ENCODE data around the gene PRIM1.
"Not testable (repeated sequence)": the region's sequence is repeated elsewhere in the genome, so short reads cannot be mapped to it uniquely, and the experiment has no call there.

The PRIM1 gene

DNA sequence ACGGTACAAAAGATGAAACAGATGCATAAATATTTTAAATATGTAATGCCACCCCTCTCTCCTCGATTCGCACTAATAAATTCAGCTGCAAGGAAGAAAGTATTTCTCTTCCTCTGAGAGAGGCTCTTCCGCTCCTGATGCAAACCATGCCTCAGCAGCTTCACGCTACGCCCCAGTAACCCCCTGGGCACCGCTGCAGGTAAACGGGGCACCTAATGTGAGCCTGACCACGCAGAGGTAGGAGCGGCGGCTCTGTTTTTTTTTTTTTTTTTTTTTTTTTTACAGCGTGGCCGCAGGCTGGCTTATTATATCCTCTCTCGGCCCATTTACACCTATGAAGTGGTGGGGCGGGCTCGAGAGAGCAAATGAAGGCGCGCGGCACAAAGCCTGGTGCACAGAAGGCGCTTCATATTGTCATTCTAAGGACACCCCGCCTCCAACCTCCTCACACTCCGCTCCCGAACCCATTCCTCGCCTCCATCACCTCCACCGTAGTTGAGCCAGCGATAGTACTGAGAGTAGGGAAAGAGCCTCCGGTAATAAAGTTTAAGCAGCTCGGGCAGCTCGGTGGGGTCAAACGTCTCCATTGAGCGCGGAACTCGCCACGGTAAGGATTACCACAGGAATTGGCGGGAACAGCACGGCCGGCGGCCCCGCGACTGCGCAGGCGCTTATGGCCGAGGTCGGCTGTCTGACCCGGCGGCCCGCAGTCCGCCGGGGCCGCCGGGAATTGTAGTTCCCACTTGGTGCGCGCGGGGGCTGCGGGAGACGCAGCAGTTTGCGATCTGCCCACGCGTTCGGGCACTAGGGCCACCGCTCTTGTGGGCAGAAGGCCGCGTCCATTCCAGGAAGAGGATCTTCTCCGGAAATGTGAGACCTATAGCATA, at the start of gene PRIM1:
Gene PRIM1 (minus strand): TSS at position 612 of the 887 bp plus-strand sequence. CDS start 25 bp downstream, at position 587.
- peak; percentile 54 for DNase-seq

DNA sequence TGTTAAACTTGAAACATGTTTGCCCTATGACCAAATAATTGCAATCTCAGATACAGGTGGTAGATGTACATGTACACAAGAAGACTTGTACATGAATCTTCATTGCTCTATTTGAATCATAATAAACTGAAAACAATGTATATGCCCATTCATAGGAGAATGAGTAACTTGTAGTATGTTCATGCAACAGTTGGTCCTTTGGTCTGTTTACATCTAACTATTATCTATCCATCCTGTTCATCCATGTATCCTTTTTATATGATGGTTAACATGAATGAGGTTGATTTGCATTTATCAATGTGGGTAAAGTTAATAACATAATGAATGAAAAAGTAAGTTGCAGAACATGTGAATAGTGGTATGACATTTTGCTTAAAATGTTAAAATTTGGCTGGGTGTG, 48.1 kb upstream of the PRIM1 start:
- DNase-seq, result no peak

DNA sequence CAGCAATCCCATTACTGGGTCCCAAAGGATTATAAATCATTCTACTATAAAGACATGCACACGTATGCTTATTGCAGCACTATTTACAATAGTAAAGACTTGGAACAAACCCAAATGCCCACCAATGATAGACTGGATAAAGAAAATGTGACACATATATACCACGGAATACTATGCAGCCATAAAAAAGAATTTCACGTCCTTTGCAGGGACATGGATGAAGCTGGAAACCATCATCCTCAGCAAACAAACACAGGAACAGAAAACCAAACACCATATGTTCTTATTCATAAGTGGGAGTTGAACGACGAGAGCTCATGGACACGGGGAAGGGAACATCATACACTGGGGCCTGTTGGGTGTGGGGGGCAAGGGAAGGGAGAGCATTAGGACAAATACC, 47.2 kb upstream of the PRIM1 start:
- not testable (repeated sequence) for DNase-seq

DNA sequence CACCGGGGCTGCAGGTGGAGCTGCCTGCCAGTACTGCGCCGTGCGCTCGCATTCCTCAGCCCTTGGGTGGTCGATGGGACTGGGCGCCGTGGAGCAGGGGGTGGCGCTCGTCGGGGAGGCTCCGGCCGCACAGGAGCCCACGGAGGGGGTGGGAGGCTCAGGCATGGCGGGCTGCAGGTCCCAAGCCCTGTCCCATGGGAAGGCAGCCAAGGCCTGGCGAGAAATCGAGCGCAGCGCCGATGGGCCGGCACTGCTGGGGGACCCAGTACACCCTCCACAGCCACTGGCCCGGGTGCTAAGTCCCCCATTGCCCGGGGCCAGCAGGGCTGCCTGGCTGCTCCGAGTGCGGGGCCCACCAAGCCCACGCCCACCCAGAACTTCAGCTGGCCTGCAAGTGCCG, 43.7 kb upstream of the PRIM1 start:
- not testable (repeated sequence) for DNase-seq

DNA sequence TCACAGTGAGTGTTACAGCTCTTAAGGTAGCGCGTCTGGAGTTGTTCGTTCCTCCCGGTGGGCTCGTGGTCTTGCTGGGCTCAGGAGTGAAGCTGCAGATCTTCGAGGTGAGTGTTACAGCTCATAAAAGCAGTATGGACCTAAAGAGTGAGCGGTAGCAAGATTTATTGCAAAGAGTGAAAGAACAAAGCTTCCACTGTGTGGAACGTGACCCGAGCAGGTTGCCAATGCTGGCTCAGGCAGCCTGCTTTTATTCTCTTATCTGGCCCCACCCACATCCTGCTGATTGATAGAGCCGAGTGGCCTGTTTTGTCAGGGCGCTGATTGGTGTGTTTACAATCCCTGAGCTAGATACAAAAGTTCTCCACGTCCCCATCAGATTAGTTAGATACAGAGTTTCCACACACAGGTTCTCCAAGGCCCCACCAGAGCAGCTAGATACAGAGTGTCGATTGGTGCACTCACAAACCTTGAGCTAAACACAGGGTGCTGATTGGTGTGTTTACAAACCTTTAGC, 43.0 kb upstream of the PRIM1 start:
- not testable (repeated sequence) for DNase-seq

DNA sequence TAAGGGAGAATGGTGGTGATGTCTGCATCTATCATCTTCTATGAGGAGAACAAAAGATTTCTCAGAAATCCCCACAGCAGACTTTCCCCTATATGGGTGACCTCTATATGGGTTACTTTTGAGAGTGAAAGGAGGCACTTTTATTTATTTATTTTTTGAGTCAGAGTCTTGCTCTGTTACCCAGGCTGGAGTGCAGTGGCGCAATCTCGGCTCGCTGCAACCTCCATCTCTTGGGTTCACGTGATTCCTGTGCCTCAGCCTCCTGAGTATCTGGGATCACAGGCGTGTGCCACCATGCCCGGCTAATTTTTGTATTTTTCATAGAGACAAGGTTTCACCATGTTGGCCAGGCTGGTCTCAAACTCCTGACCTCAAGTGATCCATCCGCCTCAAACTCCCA, 41.0 kb upstream of the PRIM1 start:
- not testable (repeated sequence) for DNase-seq

DNA sequence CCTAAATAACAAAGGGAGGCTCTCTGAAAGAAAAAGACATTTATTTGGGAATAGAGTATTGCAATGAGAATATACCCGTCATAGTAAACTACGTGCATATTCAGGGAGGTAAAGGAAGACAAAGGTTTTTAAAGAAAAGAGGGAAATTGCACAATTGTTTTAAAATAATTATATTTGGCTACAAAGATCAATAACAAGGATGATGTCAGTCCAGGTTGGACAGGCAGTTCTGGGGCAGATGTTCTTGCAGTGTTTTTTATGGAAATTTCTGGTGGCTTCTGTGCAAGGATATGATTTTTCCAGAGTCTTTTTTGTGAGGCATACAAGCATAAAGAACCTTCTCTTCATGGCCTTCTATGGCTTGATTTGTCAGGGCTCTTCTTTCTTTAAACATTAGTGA, 40.6 kb upstream of the PRIM1 start:
- DNase-seq, result no peak

DNA sequence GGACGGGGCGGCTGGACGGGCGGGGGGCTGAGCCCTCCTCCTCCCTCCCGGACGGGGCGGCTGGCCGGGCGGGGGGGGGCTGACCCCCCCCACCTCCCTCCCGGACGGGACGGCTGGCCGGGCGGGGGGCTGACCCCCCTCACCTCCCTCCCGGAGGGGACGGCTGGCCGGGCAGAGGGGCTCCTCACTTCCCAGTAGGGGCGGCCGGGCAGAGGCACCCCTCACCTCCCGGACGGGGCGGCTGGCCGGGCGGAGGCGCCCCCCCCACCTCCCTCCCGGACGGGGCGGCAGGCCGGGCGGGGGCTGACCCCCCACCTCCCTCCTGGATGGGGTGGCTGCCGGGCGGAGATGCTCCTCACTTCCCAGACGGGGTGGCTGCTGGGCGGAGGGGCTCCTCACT, 37.3 kb upstream of the PRIM1 start:
- DNase-seq, result not testable (repeated sequence)

DNA sequence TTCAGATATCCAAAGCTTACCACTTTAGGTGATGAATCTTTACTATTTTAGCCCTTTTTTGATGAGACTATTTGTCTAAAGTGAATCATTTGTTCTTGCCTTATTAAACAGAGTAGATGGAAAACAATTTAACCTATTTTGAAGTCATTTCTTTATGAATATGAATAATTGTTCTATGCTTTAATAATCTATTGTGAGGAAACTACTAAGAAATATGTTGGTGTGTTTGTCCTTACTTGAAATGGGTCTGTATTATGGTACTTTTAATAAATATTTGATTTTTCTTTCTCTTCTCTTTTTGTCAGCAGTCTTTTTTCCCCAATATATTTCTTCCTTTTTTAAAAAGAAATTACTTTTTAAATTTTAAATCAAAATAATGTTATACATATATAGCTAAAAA, 35.4 kb upstream of the PRIM1 start:
- no peak for DNase-seq

DNA sequence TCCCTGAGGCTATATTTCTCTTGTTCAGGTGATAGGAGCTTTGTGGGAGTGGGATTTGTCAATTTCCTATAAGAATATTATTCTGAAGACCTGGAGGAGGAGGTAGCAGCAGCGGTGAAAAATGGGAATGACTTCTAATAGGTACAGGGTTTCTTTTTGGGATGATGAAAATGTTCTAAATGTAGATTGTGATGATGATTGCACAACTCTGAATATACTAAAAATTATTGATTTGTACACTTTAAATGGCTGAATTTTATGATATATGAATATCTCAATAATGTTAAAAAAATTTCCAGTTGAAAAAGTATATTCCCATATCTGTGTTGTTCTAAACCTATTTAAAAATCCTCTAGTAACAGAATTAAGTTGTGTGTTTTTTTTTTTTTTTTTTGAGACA, 33.8 kb upstream of the PRIM1 start:
- DNase-seq, result no peak

DNA sequence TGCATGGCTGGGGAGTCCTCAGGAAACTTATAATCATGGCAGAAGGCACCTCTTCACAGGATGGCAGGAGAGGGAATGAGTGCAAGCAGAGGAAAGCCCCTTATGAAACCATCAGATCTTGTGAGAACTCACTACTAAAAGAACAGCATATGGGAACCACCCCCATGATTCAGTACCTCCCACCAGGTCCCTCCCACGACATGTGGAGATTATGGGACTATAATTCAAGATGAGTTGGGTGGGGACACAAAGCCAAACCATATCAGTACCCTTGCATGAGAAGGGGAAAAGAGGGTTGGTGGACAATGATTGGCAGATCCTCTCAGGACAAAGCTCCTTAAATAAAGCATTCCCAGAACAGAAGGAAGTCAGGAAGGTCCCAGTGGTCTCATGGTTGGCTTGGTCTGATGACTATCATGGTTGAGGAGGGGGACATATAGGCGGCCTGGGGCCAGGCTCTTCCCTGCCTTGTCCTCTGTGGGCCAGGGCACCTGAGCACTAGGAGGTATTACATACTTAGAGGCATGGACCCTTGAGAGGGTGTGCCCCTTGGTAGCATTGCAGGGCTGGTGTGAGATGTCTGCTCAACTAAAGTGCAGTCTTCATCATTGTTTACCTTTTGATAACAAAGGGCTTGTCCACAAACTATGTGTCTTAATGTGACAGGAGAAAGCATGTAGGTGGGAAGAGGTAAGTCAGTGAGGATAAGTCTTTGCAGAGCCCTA, 33.2 kb upstream of the PRIM1 start:
- DNase-seq, result no peak

DNA sequence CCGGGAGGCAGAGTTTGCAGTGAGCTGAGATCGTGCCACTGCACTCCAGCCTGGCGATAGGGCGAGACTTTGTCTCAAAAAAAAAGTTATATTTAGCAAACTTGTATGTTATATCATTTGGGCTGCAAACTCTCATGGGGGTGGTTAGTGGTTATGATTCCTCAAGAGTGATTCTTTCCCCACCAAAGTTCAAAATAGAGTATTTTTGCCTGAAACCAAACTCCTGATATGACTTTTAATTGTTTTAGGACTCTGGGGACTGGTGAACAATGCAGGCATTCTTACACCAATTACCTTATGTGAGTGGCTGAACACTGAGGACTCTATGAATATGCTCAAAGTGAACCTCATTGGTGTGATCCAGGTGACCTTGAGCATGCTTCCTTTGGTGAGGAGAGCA, 29.6 kb upstream of the PRIM1 start:
- no peak for DNase-seq

DNA sequence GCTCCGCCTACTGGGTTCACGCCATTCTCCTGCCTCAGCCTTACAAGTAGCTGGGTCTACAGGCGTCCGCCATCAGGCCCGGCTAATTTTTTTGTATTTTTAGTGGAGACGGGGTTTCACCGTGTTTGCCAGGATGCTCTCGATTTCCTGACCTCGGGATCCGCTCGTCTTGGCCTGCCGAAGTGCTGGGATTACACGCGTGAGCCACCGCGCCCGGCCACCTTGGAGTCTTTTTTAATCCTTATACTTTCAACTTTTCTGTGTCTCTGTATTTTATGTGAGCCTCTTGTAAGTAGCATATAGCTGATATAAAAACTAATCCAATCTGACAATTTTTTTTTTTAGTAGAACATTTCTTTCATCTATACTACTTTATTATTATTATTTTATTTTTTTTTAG, 26.6 kb upstream of the PRIM1 start:
- DNase-seq, result no peak

DNA sequence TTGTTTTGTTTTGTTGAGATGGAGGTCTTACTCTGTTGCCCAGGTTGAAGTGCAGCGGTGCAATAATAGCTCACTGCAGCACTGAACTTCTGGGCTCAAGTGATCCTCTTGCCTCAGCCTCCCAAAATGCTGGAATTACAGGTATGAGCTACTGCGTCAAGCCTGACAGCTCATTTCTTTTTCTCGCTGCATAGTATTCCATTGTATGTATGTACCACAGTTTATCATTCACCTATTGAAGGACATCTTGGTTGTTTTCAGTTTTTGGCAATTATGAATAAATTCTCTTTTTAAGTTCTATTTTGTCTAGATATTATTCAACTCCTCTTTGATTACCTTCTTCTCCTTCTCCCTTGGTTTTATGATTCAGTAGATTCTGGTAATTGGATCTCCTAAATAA, 24.5 kb upstream of the PRIM1 start:
- no peak for DNase-seq

DNA sequence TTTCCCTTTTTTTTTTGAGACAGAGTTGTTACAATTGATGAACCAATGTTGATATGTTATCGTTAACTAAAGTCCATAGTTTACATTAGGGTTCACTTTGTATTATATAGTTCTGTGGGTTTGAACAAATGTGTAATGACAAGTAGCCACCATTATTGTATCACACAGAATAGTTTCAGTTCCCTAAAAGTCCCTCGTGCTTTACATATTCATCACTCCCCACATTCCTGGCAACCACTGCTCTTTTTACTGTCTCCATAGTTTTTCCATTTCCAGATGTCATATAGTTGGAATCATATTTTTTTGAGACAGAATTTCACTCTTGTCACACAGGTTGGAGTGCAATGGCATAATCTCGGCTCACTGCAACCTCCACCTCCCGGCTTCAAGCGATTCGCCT, 23.5 kb upstream of the PRIM1 start:
- no peak for DNase-seq

DNA sequence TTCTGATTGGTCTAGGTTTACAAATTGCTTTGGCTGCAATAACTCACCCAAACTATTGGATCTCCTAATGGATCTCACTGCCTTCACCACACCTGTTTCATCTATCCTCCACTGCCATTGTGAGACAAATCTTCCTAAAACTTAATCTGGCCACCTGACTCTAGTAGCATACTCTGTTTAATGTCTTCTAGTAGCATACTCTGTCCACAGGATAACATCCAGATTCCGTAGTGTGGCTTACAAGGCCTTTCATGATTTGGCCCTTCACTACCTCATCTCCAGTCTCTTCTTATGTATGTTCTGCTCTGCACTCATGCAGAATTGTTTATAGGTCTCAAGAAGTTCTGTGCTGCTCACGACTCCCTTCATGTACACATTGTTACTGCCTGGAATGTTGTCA, 21.0 kb upstream of the PRIM1 start:
- no peak for DNase-seq

DNA sequence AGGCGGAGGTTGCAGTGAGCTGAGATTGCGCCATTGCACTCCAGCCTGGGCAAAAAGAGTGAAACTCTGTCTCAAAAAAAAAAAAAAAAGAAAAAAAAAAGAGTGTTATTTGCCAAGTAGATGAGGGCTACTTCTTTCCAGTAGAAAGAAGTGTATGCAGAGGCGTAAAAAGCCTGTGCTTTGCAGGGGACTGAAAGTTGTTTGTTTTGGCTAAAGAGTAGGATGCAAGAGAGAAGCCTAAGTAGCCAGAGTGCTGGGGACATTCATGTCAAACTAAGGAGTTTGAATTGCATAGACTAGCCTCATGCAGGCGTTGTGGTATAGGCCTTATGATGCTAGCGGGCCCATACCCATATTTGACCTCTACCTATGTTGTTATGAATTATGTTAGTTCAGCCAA, 20.5 kb upstream of the PRIM1 start:
- no peak for DNase-seq

DNA sequence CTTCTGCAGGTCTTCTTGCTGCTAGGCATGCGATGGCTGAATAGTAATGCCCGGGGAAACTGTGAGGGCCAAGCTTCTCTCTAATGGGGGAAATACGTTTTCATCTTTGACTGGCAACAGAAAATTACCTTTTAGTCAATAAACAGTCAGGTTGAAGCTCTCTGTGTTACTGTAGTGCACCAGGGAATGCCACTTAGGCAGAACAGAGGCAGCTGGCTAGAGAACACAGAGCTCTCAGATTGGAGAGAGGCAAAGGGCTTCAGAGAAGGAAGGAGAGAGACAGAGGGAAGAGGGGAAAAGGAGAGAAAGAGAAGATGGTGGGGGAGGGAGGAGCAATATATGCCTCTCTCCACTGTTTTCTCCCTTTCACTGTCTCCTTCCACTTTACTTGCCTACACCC, 17.7 kb upstream of the PRIM1 start:
- DNase-seq, result no peak

DNA sequence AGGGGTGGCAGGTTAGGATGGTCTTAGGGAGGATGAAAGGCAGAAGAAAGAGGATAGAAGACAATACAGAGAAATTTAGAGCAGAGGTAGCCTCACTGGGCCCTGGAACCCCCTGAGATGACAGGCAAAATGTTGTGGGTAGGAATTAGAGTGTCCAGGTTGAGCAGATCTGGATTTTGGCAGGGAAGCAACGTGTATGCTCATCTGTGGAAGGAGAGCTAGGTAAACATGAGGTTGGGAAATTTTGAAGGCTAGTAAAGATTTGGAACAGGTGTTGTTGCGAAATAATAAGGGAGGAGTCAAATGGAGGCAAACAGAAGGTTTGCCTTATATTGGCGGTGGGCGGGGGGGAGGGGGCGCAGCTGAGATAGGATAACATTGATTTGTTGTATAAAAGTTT, 16.3 kb upstream of the PRIM1 start:
- DNase-seq, result no peak

DNA sequence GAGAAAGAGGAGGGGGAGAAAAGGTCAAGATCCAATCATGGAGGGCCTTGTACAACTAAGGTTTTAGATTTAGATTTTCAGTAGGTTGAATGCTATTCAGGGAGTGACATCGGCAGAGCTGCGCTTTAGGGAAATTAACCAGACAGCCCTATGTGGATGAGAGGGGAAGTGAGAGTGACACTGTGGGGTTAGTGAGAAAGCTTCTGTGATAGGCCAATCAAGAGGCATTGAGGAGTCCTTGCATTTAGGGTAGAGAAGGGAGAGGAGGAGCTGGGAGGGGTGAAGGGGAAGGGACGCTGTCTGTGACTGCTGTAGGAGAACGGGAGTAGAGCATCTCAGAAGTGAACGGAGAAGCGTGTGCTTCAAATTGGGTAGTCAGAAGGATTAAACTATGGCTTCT, 14.4 kb upstream of the PRIM1 start:
- DNase-seq, result no peak

DNA sequence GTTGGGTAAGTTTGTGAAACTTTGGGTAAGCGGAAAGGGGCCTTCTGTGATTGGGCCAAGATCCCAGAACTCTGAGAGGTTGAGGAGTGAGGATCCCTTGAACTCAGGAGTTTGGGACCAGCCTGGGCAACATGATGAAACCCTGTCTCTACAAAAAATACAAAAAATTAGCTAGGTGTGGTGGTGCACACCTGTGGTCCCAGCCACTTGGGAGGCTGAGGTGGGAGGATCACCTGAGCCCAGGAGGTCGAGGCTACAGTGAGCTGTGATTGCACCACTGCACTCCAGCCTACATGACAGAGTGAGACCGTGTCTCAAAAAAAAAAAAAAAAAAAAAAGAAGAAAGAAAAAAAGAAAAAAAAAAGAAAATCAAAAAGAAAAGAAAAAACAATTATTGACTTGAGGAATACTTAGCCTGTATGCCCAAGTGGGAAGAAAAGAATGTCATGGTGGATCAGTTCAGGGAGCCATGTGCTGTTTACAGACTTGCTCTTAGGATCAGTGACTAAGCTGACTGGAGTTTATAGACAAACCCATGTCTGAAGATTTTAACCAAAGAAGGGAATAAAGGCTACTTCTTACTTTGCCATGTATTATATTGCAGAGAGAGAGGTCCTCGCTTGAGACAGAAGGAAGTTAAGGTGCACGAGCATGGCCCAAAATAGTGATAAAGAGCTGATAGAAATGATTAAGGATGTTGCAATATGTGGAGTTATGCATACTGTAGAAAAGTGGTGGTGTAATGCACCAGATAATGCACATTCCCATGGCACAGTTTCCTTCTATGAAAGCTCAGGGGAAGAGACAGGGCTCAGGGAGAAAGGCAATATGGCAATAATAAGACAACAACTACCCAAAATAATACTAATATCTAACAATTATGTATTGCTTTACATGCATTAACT, 11.9 kb upstream of the PRIM1 start:
- DNase-seq, result no peak

DNA sequence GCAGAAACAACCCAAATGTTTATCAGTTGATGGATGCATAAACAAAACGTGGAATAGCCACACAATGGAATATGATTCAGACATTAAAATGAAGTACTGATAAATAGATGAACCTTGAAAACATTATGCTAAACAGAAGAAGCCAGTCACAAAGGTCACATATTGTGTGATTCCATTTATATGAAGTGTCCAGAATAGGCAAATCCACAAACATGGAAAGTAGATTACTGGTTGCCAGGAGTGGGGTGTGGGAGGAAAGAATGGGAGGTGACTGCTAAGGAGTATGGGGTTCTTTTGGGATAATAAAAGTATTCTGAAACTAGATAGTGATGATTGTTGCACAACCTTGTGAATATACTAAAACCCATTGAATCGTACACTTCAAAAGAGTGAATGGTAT, 9.7 kb upstream of the PRIM1 start:
- no peak for DNase-seq

DNA sequence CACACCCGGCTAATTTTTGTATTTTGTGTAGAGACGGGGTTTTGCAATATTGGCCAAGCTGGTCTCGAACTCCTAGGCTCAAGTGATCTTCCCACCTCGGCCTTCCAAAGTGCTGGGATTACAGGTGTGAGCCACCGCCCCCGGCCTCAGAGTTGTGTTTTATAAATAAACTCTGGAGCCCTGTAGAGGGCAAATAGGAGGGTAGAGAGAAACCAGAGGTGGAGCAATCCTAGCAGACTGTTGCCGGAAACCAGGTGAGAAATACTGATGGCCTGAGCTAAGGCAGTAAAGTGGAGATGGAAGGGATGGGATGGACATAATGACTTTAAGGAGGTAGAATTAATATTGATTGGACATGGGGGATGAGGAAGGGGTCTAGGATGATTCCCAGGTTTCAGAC, 8.3 kb upstream of the PRIM1 start:
- no peak for DNase-seq

Data from kidney glomerular epithelial cell (primary cell).